SK-N-SH (cell line): ENCODE results near the gene CCDC24.

Source experiments
- CTCF ChIP-seq: fragments of 200-600 bp; sonication (generic); IDR thresholded peaks from 2 replicates; pipeline ENCODE4 v1.6.1; 2017; ENCODE audit warnings: antibody characterized with exemption, mild to moderate bottlenecking, moderate library complexity
- POLR2AphosphoS5 ChIP-seq: IDR thresholded peaks from 2 replicates; pipeline ENCODE4 v1.6.1; 2012; ENCODE audit warnings: low read depth, low read length

- no peak for TF ChIP-seq CTCF
- no peak for TF ChIP-seq POLR2AphosphoS5
Measured at GRCh38 chr1:43942411-43942810, 49.0 kb upstream of the CCDC24 start.
